ENCODE results near the gene RXFP2.

The RXFP2 gene

GRCh38 chr13:31767175-31767900, 28.0 kb downstream of the RXFP2 start:
- in situ Hi-C loops (cut with MboI; ENCODE audit: low sequenced_read_pairs): no loop called here

GRCh38 chr13:31768351-31768750, 29.0 kb downstream of the RXFP2 start:
- in situ Hi-C loops (cut with MboI; ENCODE audit: low sequenced_read_pairs): no loop called here

GRCh38 chr13:31769575-31769974, 30.2 kb downstream of the RXFP2 start:
- in situ Hi-C loops (cut with MboI; ENCODE audit: low sequenced_read_pairs): no loop called here

- in situ Hi-C loops (cut with MboI; ENCODE audit: low sequenced_read_pairs): no loop called here
Measured at GRCh38 chr13:31772231-31772630, 32.9 kb downstream of the RXFP2 start.

GRCh38 chr13:31773538-31773937, 34.2 kb downstream of the RXFP2 start:
- in situ Hi-C loops (cut with MboI; ENCODE audit: low sequenced_read_pairs): no loop called here

GRCh38 chr13:31774186-31774750, 34.9 kb downstream of the RXFP2 start:
- in situ Hi-C loops (cut with MboI; ENCODE audit: low sequenced_read_pairs): no loop called here

- in situ Hi-C loops (cut with MboI; ENCODE audit: low sequenced_read_pairs): no loop called here
Measured at GRCh38 chr13:31775148-31775547, 35.8 kb downstream of the RXFP2 start.

GRCh38 chr13:31775686-31776085, 36.4 kb downstream of the RXFP2 start:
- in situ Hi-C loops (cut with MboI; ENCODE audit: low sequenced_read_pairs): no loop called here

- in situ Hi-C loops (cut with MboI; ENCODE audit: low sequenced_read_pairs): no loop called here
Measured at GRCh38 chr13:31781064-31781463, 41.7 kb downstream of the RXFP2 start.

- in situ Hi-C loops (cut with MboI; ENCODE audit: low sequenced_read_pairs): no loop called here
Measured at GRCh38 chr13:31786011-31786410, 46.7 kb downstream of the RXFP2 start.

- in situ Hi-C loops (cut with MboI; ENCODE audit: low sequenced_read_pairs): no loop called here
Measured at GRCh38 chr13:31790992-31791391, 51.7 kb downstream of the RXFP2 start.

- in situ Hi-C loops (cut with MboI; ENCODE audit: low sequenced_read_pairs): no loop called here
Measured at GRCh38 chr13:31793246-31793645, 53.9 kb downstream of the RXFP2 start.

GRCh38 chr13:31794452-31794851, 55.1 kb downstream of the RXFP2 start:
- in situ Hi-C loops (cut with MboI; ENCODE audit: low sequenced_read_pairs): no loop called here

GRCh38 chr13:31797154-31797775, 57.9 kb downstream of the RXFP2 start:
- in situ Hi-C loops (cut with MboI; ENCODE audit: low sequenced_read_pairs): no loop called here

GRCh38 chr13:31798189-31798588, 58.9 kb downstream of the RXFP2 start:
- in situ Hi-C loops (cut with MboI; ENCODE audit: low sequenced_read_pairs): no loop called here

GRCh38 chr13:31801088-31801487, 61.8 kb downstream of the RXFP2 start:
- in situ Hi-C loops (cut with MboI; ENCODE audit: low sequenced_read_pairs): no loop called here

- in situ Hi-C loops (cut with MboI; ENCODE audit: low sequenced_read_pairs): no loop called here
Measured at GRCh38 chr13:31803311-31803710, 64.0 kb downstream of the RXFP2 start.

GRCh38 chr13:31805841-31806240, 66.5 kb downstream of the RXFP2 start:
- in situ Hi-C loops (cut with MboI; ENCODE audit: low sequenced_read_pairs): no loop called here

GRCh38 chr13:31807090-31807541, 67.8 kb downstream of the RXFP2 start:
- in situ Hi-C loops (cut with MboI; ENCODE audit: low sequenced_read_pairs): no loop called here

GRCh38 chr13:31814536-31814935, 75.2 kb downstream of the RXFP2 start:
- in situ Hi-C loops (cut with MboI; ENCODE audit: low sequenced_read_pairs): no loop called here

GRCh38 chr13:31815361-31816144, 76.2 kb downstream of the RXFP2 start:
- in situ Hi-C loops (cut with MboI; ENCODE audit: low sequenced_read_pairs): no loop called here

Data from HL-60/S4 (cell line).